ENCODE results near the gene YEATS2.

DNA sequence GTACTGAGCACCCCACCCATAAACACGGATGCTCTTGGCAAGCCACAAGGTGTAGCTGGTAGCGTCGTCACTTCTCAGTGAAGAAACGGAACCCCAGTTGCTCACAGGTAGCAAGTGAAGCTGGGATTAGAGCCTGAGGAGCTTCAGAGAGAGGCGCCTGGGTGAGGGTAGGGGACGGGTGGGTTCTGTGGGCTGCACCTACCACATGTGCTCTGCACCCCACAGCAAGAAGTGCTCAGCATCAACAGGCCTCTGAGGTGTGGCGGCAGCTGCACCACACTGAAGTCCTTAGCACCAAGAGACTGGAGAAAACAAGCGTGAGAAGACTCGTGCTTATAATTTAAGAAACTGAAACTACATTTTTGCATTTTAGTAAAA is 118.0 kb downstream of the YEATS2 start:
- TF ChIP-seq POLR2AphosphoS5 (IDR thresholded peaks at IDR 0.05) (no peak), CTCF (IDR thresholded peaks at IDR 0.05) (no peak), POLR2A (IDR thresholded peaks at IDR 0.05) (no peak), EP300 (IDR thresholded peaks at IDR 0.05) (no peak)
